Osteoblast (primary cell): ENCODE results near the gene MROH7. TPM values are rescaled to one million over a fixed set of nuclear protein-coding genes. Genes with fewer than 3 reads are reported as not detected.
A peak's percentile ranks its signal among the peaks of the same experiment; 100 is the strongest.

Experiments used
- DNase-seq: peaks from one replicate; pipeline ENCODE4 v3.0.0; 2011; ENCODE audit warnings: low spot score, mixed read lengths; ENCODE audit not compliant: insufficient read length; ENCODE audit errors: missing footprints
- H2AFZ ChIP-seq: 2 replicates; pipeline ENCODE4 v1.6.0; 2011; ENCODE audit warnings: mild to moderate bottlenecking, low read length
- H3K27ac ChIP-seq: 2 replicates; pipeline ENCODE4 v1.5.1; 2011; ENCODE audit warnings: mild to moderate bottlenecking, low read depth, low read length, moderate library complexity
- H3K27me3 ChIP-seq: 2 replicates; pipeline ENCODE4 v1.6.0; 2012; ENCODE audit warnings: mild to moderate bottlenecking, control low read depth, inconsistent platforms, low read length, moderate library complexity; ENCODE audit not compliant: insufficient read depth
- H3K36me3 ChIP-seq: 2 replicates; pipeline ENCODE4 v1.5.1; 2011; ENCODE audit warnings: mild to moderate bottlenecking, low read length, control low read depth, moderate library complexity; ENCODE audit not compliant: insufficient read depth
- H3K4me1 ChIP-seq: 2 replicates; pipeline ENCODE4 v1.5.1; 2011; ENCODE audit warnings: mild to moderate bottlenecking, low read length, control low read depth, moderate library complexity; ENCODE audit not compliant: insufficient read depth
- H3K4me2 ChIP-seq: 2 replicates; pipeline ENCODE4 v1.6.0; 2011; ENCODE audit warnings: mild to moderate bottlenecking, low read length; ENCODE audit not compliant: insufficient read depth
- H3K4me3 ChIP-seq: fragments of 200-600 bp; sonication (generic); 3 replicates; pipeline ENCODE4 v1.5.1; 2012; ENCODE audit warnings: mild to moderate bottlenecking, low read length, inconsistent platforms; ENCODE audit not compliant: insufficient read depth
- H3K79me2 ChIP-seq: 2 replicates; pipeline ENCODE4 v1.6.0; 2012; ENCODE audit warnings: mild to moderate bottlenecking, low read length, control low read depth, inconsistent platforms; ENCODE audit not compliant: insufficient read depth
- H3K9me3 ChIP-seq: 2 replicates; pipeline ENCODE4 v1.5.1; 2011; ENCODE audit warnings: low read depth, low read length, control low read depth
- H4K20me1 ChIP-seq: 2 replicates; pipeline ENCODE4 v1.6.0; 2012; ENCODE audit warnings: mild to moderate bottlenecking, low read length, control low read depth; ENCODE audit not compliant: insufficient read depth
- total RNA-seq: library from RNA; depleted of rRNA; stranded (reverse); fragments of >200 nt; gene quantifications from 2 replicates; pipeline ENCODE4 v1.2.3, GENCODE V29; 2012
- TF ChIP-seq, protein P1 (sequence below): IDR thresholded peaks from 2 replicates; pipeline ENCODE4 v1.5.1; 2011; ENCODE audit warnings: mild to moderate bottlenecking, low read depth, low read length, moderate library complexity; ENCODE audit errors: extremely low read depth

Gene MROH7
- total RNA-seq, 1 donor, result 0.36 TPM

DNA sequence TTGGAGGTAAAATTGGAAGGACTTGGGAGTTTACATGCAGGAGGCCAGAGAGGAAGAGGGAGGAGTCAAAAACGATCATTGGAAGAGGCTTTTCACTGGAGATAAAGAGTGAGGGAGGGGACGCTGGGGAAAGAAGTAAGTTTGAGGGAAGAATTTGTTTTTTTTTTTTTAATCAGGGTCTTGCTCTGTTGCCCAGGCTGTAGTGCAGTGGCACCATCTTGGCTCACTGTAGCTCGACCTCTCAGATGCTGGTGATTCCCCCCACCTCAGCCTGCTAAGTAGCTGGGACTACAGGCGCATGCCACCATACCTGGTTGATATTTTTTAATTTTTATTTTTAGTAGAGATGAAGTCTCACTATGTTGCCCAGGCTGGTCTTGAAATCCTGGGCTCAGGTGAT is 1.2 kb upstream of the MROH7 start:
- no peaks in the 10 kb centered on the region for H3K36me3 ChIP-seq
- no peaks in the 10 kb centered on the region for H4K20me1 ChIP-seq
- no peak for DNase-seq
- no peak overlapping the region for H3K27ac ChIP-seq
- H3K4me2 ChIP-seq, result no peak overlapping the region
- H2AFZ ChIP-seq, result no peak overlapping the region
- TF ChIP-seq, protein P1, sequence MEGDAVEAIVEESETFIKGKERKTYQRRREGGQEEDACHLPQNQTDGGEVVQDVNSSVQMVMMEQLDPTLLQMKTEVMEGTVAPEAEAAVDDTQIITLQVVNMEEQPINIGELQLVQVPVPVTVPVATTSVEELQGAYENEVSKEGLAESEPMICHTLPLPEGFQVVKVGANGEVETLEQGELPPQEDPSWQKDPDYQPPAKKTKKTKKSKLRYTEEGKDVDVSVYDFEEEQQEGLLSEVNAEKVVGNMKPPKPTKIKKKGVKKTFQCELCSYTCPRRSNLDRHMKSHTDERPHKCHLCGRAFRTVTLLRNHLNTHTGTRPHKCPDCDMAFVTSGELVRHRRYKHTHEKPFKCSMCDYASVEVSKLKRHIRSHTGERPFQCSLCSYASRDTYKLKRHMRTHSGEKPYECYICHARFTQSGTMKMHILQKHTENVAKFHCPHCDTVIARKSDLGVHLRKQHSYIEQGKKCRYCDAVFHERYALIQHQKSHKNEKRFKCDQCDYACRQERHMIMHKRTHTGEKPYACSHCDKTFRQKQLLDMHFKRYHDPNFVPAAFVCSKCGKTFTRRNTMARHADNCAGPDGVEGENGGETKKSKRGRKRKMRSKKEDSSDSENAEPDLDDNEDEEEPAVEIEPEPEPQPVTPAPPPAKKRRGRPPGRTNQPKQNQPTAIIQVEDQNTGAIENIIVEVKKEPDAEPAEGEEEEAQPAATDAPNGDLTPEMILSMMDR, result no peak
- no peaks in the 10 kb centered on the region for H3K79me2 ChIP-seq
- no peaks in the 10 kb centered on the region for H3K4me1 ChIP-seq
- peaks cover 19% of the 10 kb centered on the region for H3K27me3 ChIP-seq
- H3K9me3 ChIP-seq, result peaks cover 5% of the 10 kb centered on the region
- H3K4me3 ChIP-seq, result no peak overlapping the region

DNA sequence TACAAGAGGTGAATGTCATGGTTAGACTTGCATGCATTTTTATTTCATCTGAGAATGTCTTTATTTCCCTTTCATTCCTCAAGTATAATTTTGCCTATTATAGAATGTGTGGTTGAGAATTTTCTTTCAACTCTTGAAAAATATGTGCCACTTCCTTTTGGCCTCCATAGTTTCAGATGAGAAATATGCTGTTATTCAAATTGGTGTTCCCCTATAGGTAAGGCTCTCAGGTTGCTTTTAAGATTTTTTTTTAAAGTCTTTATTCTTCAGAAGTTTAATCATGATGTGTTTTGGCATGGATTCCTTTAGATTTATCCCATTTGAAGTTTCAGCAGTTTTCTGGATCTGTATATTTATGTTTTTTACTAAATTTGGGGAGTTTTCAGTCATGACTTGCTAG is 2.1 kb downstream of the MROH7 start:
- H3K27ac ChIP-seq, result no peak overlapping the region
- H4K20me1 ChIP-seq, result no peaks in the 10 kb centered on the region
- H3K4me1 ChIP-seq, result peaks cover 4% of the 10 kb centered on the region
- peaks cover 18% of the 10 kb centered on the region for H3K27me3 ChIP-seq
- H3K4me2 ChIP-seq, result no peak overlapping the region
- DNase-seq, result no peak
- H2AFZ ChIP-seq, result no peak overlapping the region
- TF ChIP-seq, protein P1, result no peak
- no peak overlapping the region for H3K4me3 ChIP-seq
- peaks cover 5% of the 10 kb centered on the region for H3K9me3 ChIP-seq
- H3K79me2 ChIP-seq, result no peaks in the 10 kb centered on the region
- H3K36me3 ChIP-seq, result no peaks in the 10 kb centered on the region

DNA sequence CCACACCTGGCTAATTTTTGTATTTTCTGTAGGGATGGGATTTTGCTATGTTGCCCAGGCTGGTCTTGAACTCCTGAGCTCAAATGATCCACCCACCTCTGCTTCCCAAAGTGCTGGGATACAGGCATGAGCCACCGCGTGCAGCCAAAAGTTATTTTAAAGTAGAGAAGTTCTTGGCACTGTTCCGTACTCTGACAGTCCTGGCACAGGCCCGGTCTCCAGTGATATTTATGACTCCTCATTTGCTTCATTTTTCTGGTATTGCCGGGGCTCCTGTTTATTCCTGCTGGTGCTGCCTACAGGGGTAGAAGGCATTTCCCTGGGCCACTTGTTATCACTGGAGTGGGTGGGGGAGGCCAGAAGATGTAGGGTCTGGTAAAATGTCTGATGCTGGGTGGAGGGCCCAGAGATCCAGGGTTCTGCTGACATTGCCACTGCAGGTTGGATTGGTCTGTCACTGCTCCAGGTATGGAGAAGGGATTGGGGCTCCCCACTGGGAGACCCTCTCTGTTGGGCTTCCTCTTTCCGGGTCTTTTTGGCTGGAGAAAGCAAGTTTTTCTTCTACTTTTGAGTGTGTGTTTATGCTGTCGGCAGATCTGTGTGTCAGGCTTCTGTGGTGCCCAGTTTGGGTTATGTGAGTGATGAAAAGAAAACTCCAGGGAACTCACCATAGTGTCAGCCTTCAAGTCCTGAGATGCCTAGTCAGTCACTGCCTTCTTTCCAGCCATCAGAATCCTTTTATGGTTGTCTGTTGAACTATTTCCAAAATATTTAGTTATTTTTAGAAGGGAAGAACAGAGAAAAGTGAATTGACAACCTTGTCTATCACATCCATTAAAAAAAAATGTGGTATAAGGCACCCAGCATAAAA is 4.5 kb downstream of the MROH7 start:
- no peaks in the 10 kb centered on the region for H3K79me2 ChIP-seq
- H3K4me2 ChIP-seq, result no peak overlapping the region
- peaks cover 19% of the 10 kb centered on the region for H3K27me3 ChIP-seq
- H3K27ac ChIP-seq, result no peak overlapping the region
- no peaks in the 10 kb centered on the region for H4K20me1 ChIP-seq
- no peak for DNase-seq
- peaks cover 5% of the 10 kb centered on the region for H3K9me3 ChIP-seq
- H3K4me3 ChIP-seq, result no peak overlapping the region
- H3K36me3 ChIP-seq, result no peaks in the 10 kb centered on the region
- no peak overlapping the region for H2AFZ ChIP-seq
- peaks cover 4% of the 10 kb centered on the region for H3K4me1 ChIP-seq
- TF ChIP-seq, protein P1, result no peak

DNA sequence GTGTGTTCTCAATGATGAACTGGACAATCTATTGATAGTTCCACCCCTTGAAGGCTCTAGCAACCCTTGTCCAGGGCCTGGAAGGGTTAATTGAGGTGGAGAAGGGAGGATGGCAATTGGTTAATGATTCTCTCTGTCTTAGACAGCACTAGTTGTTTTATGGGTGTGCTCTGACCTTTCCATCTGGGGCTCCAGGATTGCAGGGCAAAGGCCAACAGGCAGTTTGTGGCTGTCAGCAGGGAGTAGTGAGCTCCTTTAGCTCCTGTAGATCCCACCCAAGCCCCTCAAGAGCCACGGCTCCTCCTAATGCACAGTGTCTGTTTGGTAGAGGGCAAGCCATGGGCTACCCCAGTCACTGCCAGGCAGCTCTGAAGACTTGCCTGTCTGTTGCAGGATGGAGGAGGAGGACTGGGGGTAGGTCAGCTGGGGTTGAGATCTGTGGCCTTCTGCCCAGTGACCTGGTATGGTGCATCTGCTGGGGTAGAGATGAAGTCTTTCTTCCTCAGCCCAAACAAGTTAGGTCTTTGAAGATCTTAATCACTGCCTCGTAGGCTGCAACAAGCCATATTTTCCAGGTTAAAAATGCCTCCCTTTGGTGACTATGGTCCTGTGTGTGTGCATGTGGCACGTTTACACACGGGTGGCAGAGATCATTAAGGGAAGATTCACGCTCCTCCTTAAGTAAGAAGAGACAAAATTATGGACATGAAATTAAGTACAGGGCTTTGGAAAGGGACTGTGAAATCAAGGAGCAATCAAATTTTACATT is 7.7 kb downstream of the MROH7 start:
- no peaks in the 10 kb centered on the region for H3K9me3 ChIP-seq
- no peaks in the 10 kb centered on the region for H4K20me1 ChIP-seq
- no peak overlapping the region for H2AFZ ChIP-seq
- peaks cover 4% of the 10 kb centered on the region for H3K4me1 ChIP-seq
- TF ChIP-seq, protein P1, result no peak
- H3K4me2 ChIP-seq, result no peak overlapping the region
- H3K36me3 ChIP-seq, result no peaks in the 10 kb centered on the region
- H3K4me3 ChIP-seq, result no peak overlapping the region
- H3K27me3 ChIP-seq, result peaks cover 17% of the 10 kb centered on the region
- no peaks in the 10 kb centered on the region for H3K79me2 ChIP-seq
- H3K27ac ChIP-seq, result no peak overlapping the region
- DNase-seq, result peak; percentile 27
